HG02840 (cell line): Measurements from ENCODE around the gene PDLIM7.
A peak's percentile ranks its signal among the peaks of the same experiment; 100 is the strongest.

ENCODE experiments used
- ATAC-seq: cut with Tn5 transposase; IDR thresholded peaks from one replicate; pipeline ENCODE4 v1.9.1; 2021; ENCODE audit warnings: mild to moderate bottlenecking, moderate library complexity, moderate number of reproducible peaks; ENCODE audit not compliant: unreplicated experiment, low FRiP score

Gene PDLIM7

GRCh38 chr5:177459819-177460628 is 37.4 kb downstream of the PDLIM7 start:
- no peak for ATAC-seq

- ATAC-seq = no peak
These were observed 38.0 kb downstream of the PDLIM7 start for GRCh38 chr5:177459357-177459756.

- ATAC-seq = no peak
These were observed 38.5 kb downstream of the PDLIM7 start for GRCh38 chr5:177458912-177459350.

- ATAC-seq = no peak
These were observed 39.3 kb downstream of the PDLIM7 start for GRCh38 chr5:177457852-177458681.

- no peak for ATAC-seq
These were observed 40.2 kb downstream of the PDLIM7 start for GRCh38 chr5:177456976-177457851.

GRCh38 chr5:177456591-177456964 is 40.8 kb downstream of the PDLIM7 start:
- no peak for ATAC-seq

GRCh38 chr5:177455661-177456590 is 41.5 kb downstream of the PDLIM7 start:
- ATAC-seq = peak; percentile 18

GRCh38 chr5:177455036-177455660 is 42.3 kb downstream of the PDLIM7 start:
- peak; percentile 48 for ATAC-seq

- peak; percentile 48 for ATAC-seq
These were observed 42.9 kb downstream of the PDLIM7 start for GRCh38 chr5:177454397-177455035.

GRCh38 chr5:177453852-177454396 is 43.5 kb downstream of the PDLIM7 start:
- peak; percentile 1 for ATAC-seq

- ATAC-seq = no peak
These were observed 44.4 kb downstream of the PDLIM7 start for GRCh38 chr5:177452688-177453638.

GRCh38 chr5:177450667-177451424 is 46.6 kb downstream of the PDLIM7 start:
- ATAC-seq = no peak

- ATAC-seq = no peak
These were observed 48.0 kb downstream of the PDLIM7 start for GRCh38 chr5:177449140-177450061.

GRCh38 chr5:177448244-177448950 is 49.0 kb downstream of the PDLIM7 start:
- ATAC-seq = no peak
